HG03442 (cell line): ENCODE measurements around the gene FMNL1.
"Not testable (repeated sequence)": the region's sequence is repeated elsewhere in the genome, so short reads cannot be mapped to it uniquely, and the experiment has no call there.

Experiments used
- ATAC-seq: cut with Tn5 transposase; IDR thresholded peaks from one replicate; pipeline ENCODE4 v1.9.1; 2021; ENCODE audit warnings: mild to moderate bottlenecking, moderate library complexity; ENCODE audit not compliant: unreplicated experiment

FMNL1 gene

GRCh38 chr17:45234641-45235415 lies 13.1 kb downstream of the FMNL1 start:
- ATAC-seq = no peak

DNA sequence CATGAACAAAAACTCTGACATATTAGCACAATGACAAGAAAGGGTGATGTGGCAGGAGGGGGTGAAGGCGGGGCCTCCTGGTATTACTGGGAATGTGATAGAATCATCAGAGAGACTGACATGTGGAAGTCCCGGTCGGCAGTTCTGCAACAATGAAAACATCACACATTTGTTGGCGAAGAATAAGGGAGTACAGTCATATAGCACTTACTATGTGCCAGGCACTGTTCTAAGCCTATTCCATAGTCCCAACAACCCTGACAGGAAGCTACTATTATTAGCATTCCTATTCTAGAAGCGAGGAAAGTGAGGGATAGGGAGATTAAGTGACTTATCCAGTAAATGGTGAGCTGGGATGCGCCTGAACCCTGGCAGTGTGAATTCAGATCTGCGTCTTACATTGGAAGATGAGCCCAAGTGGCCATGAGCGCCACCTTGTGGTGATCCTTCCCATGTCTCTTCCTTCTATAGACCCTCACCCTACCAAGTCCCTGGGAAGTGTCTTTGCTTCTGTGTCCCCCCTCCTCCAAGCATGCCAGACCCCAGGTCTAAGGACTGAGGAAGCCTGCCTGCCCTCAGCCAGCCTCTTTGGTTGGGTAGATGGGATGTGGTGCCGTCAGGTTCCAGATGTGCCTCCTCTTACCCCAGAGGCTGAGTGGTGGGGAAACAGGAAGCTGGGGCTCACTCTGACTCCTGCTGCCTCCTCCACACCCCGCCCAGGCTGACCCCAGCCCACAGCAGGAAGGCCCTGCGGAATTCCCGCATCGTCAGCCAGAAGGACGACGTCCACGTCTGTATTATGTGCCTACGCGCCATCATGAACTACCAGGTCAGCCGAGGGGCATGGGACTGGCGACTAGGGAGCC lies 14.0 kb downstream of the FMNL1 start:
- no peak for ATAC-seq

DNA sequence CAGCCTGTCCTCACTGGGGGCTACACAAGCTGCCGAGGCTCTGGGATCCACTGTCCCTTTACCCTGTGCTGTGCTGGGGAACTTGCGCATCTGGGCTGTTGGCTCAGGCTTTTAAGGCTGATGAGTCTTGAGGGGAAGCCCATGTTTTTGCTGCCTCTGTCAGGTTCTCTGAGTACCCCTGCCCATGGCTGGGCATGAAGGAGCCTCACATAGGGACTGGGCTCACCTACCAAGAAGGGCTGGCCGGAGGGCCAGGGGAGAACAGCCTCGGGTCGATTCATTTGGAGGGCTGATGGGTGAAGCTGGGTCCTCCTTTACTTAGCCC lies 14.6 kb downstream of the FMNL1 start:
- ATAC-seq = no peak

DNA sequence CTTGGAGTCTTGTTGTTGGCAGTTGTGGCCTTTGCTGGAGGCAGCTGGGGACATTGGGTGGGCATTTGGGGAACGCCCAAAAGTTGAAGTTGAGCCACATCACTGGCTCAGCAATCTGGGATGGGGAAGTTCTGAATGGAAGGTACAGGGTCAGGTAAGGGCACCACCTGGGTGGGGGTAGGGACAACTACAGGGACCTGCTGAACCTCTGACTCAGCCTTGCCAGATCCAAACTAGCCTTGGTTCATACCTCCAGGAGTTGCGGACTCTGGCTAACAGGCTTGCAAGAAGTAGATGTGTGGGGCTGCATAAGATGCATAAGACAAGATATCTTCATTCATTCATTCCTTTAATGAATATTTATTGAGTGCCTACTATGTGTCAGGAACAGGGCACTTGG lies 16.0 kb downstream of the FMNL1 start:
- ATAC-seq = no peak

DNA sequence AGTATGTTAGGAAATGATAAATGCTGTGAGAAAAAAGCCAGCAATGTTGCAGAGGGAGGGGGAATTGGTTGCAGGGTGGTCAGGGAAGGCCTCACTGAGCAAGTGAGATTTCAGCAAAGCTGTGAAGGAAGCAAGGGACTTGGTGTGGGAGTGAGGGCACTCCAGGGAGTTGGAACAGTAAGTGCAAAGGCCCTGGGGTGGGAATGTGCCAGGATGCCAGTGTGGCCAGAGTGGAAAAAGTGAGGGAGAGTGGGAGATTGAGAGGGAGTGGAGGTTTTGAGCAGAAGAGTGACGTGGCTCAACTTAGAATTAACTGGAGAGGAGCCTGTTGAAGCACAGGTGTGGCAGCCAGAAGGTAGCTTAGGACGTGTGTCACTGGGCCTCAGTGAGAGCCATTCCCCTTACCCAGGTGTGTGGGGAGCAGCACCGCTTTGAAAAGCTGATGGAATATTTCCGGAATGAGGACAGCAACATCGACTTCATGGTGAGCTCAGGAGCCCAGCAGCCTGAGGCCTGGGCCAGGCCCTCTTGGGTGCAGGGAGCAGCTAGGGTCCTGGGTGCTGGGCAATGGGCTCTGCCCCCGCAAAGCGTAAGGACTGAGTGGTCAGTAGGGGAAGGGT lies 16.6 kb downstream of the FMNL1 start:
- ATAC-seq = no peak

DNA sequence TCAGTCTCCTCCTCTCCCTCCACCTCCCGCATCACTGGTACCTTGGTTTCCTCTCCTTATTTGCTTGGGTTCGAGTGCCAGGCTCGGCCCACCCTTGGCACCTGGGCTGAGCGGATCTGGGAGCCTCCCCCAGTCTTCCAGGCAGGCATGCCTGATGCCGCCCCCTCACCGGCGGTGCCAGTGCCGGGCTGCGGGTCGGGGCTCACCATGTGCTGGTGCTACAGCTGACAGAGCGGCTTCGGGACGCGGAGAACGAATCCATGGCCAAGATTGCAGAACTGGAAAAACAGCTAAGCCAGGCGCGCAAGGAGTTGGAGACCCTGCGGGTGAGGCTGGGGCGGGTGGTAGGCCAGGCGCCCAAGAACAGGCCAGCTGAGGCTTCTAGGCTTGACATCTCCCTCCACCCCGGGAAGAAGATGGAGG lies 19.2 kb downstream of the FMNL1 start:
- no peak for ATAC-seq

- ATAC-seq = no peak
Measured at GRCh38 chr17:45241328-45242028, 19.8 kb downstream of the FMNL1 start.

DNA sequence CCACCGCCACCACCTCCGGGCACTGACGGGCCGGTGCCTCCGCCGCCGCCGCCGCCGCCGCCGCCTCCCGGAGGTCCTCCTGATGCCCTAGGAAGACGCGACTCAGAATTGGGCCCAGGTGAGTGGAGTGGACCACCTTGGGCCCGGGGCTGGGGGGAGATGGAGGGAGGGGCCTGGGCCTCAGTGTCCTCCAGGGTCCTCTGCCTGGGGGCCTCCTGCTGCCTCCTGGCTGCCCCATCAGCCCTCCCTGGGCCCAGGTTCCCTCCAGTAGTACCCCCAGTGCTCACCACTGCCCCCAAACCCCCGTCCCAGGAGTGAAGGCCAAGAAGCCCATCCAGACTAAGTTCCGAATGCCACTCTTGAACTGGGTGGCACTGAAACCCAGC lies 20.3 kb downstream of the FMNL1 start:
- no peak for ATAC-seq

DNA sequence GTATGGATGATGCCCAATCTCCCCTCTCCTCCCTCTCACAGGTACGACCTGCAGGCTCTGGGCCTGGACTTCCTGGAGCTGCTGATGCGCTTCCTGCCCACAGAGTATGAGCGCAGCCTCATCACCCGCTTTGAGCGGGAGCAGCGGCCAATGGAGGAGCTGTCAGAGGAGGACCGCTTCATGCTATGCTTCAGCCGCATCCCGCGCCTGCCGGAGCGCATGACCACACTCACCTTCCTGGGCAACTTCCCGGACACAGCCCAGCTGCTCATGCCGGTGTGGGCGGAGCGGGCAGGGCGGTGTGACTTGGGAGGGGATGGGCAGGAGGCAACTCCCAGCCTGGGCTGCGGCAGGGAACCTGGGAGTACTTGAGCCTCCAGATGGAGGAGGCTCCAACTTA lies 22.1 kb downstream of the FMNL1 start:
- ATAC-seq = no peak

DNA sequence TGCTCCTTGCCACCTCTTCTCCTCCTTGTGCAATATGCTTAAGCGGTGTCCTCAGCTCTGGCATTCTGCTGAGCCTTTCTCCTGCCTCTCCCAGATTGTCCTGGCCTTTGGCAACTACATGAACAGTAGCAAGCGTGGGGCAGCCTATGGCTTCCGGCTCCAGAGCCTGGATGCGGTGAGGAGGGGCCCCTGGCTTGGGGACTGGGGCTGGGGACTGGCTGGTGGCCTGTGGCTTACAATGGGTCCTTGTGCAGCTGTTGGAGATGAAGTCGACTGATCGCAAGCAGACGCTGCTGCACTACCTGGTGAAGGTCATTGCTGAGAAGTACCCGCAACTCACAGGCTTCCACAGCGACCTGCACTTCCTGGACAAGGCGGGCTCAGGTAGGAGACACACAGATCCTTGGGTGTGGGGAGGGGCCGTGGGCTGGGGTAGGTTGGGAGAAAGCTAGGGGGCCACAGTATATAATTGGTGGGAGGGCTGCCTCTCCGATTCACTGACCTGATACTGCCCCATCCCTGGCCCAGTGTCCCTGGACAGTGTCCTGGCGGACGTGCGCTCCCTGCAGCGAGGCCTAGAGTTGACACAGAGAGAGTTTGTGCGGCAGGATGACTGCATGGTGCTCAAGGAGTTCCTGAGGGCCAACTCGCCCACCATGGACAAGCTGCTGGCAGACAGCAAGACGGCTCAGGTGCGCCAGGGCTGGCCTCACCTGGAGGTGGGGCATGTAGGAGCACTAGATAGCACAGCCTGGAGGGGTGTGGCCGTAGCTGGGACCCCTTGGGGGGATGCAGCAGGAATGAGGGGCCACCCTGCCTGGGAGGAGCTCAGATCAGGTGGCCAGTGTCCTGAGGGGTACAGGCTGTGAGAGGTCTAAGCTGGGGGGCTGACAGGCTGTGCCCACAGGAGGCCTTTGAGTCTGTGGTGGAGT lies 23.3 kb downstream of the FMNL1 start:
- ATAC-seq = no peak

DNA sequence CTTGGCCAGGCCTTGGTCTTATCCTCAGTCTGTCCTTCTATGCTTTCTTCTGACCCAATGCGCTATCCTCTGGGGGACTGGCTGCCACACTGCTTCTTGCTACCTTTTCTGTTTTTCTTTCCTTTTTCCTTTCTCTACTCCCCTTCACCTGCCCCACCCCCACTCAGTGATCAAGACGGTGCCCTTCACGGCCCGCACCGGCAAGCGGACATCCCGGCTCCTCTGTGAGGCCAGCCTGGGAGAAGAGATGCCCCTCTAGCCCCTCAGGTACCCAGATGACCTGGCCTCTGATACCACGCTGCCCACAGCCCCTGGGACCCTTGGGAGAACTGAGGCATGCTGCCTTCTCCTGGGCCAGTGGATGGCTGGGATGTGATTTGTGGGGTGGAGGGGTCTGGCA lies 24.7 kb downstream of the FMNL1 start:
- no peak for ATAC-seq

- no peak for ATAC-seq
Measured at GRCh38 chr17:45246861-45247428, 25.3 kb downstream of the FMNL1 start.

GRCh38 chr17:45247429-45248131 lies 25.9 kb downstream of the FMNL1 start:
- peak; percentile 71 for ATAC-seq

DNA sequence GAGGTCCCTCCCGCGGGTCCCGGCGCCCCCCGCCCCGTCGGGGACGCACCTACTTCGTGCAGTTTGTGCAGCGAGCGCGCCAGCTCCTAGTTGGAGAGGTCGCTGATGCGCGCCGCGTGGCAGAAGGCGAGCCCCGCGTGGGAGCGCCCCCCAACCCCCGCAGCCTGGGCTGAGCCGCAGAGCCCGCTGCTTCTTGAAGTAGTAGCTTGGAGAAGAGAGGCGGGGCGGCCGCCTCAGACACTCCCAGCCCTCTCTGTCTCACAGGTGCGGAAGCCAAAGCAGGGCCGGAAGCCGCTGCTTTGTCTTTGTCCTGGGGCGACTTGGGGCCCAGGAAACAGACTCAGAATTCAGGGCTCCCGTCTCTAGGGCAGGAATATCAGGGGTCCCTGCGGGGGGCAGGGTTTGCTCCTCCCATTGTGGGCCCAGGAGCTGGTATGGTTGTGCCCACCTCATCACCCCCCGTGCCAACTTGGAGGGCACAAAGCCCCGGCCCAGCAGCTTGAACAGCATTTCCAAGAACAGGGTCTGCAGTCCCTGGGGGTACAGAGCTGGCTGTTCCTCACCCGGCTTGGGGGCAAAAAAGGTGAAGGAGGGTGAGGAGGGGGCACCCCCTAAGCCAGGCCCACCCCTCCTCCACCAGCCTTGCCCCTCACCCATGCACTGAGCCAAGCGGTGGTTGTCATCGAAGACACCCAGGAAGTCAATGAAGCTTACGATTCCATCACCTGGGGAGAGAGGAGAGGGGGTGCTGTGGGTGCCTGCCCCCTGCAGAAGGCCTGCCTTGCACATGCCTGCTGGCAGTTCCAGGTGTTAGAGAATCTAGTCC lies 26.7 kb downstream of the FMNL1 start:
- ATAC-seq = peak; percentile 45

- no peak for ATAC-seq
Measured at GRCh38 chr17:45251931-45252330, 30.2 kb downstream of the FMNL1 start.

GRCh38 chr17:45253237-45253636 lies 31.6 kb downstream of the FMNL1 start:
- ATAC-seq = not testable (repeated sequence)

- ATAC-seq = no peak
Measured at GRCh38 chr17:45253879-45254278, 32.2 kb downstream of the FMNL1 start.

- no peak for ATAC-seq
Measured at GRCh38 chr17:45255358-45255757, 33.7 kb downstream of the FMNL1 start.
